ENCODE measurements around the gene ADAMTS2.

ADAMTS2 gene

GRCh38 chr5:179371681-179372680 is 26.7 kb upstream of the ADAMTS2 start:
- DNase-seq (ENCODE audit: low spot score): peak; percentile 79

DNA sequence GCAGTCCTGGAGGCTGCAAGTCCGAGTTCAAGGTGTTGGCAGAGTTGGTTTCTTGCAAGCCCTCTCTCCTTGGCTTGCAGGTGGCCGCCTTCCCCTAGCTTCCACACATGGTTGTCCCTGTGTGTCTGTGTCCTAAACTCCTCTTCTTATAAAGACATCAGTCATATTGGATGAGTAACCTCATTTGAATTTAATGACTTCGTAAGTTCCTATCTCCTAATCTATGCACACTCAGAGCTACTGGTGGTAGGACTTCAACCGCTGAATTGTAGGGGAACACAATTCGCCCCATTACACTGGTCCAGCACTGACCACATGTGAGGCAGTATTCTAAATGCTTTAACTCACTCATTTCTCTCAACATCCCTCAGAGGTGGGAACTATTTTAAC is 25.9 kb upstream of the ADAMTS2 start:
- DNase-seq (ENCODE audit: low spot score): no peak

- no peak for DNase-seq (ENCODE audit: low spot score)
These were observed 25.3 kb upstream of the ADAMTS2 start for GRCh38 chr5:179370490-179371120.

- DNase-seq (ENCODE audit: low spot score): no peak
These were observed 24.2 kb upstream of the ADAMTS2 start for GRCh38 chr5:179369530-179369884.

- DNase-seq (ENCODE audit: low spot score): no peak
These were observed 23.7 kb upstream of the ADAMTS2 start for GRCh38 chr5:179368806-179369529.

DNA sequence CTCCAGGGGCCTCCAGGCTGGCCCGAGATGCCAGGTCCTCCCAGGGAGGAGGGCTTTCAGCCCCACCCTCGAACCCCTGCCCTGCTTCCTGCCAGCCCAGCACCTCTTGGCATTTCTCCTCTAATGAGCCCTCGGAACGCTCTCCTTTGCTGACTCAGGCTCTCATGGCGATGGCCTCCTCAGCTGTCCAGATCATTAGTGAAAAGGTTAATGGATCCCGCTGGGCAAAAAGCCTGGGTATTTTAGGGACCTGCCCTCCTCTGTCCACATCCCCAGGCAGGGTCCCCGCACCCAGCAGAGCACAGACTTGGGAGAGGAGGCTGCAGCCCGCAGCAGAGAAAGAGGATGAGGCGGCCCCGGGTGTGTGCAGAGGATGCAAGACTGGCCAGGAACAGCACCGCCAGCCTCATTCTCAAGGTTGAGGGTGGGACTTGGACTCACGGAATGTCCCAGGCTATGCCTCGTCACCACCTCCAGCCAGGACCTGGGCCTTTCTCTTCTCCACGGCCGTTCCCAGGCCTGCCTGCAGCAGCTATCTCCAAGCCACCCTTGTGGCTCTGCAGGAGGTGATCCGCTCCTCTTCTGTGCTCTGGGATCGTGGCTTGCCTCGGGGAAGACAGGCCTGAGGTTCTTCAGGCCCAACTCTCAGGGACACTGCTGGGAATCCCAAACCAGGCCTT is 23.0 kb upstream of the ADAMTS2 start:
- no peak for DNase-seq (ENCODE audit: low spot score)

DNA sequence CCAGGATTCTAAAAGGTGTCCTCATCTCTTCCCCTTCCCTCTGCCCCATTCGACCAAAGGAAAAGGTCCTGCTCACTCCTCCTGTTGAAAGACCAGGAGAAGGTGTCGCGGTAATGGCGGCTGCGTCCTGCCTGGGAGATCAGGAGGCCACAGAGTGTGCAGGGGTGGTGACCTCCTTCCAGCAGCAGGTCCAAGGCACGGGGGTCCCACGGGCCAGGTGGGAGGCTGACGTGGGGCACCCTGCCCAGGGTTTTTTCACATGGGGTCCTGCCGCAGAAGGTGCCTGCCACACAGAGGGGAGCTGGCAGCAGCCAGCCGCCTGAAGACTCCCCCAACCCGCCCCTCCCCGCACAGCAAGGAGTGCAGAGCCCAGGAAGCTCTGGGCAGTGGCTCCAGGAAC is 22.2 kb upstream of the ADAMTS2 start:
- no peak for DNase-seq (ENCODE audit: low spot score)

DNA sequence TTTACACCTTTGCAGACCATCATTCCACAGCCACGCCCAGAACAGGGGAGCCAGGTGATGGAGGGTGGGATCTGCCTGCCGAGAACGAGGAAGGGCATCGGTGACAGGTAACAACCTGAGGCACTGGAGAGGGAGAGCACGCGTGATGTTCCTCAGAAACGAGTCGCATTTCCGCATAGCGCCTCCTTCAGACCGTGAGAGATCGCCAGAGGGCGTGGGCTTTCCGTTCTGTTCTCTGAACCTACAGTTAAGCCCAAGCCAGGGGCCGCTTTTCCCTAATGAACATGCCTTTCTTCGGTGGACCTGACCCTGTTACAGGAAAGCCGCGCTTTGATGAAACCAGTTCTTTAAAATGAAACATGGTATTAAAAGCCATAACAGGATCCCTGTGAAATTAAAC is 17.1 kb upstream of the ADAMTS2 start:
- no peak for DNase-seq (ENCODE audit: low spot score)

DNA sequence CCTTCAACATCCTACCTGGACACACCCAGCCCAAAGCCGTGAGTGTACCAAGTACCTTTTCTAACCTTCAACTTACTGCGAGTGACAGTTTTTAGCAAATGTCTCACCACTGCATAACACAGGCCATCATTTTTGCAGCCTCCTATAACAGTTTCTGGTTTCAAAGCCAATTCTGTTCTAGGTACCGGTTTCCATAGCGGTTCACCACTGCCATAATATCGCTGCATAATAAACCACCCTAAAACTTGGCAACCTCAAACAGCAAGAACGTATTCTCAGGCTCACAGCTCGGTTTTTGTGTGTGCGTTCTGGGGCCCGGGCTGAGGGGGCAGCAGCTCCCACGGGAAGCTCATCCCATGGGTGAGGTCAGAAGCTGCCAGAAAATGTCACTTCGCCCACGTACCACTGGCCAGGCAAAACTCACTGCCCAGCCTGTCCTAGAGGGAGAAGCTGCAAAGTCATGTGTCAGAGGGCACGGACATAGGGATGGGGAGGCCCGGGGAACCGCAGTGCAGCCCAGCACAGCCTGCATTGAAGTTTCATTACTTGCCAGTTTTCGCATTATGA is 15.9 kb upstream of the ADAMTS2 start:
- DNase-seq (ENCODE audit: low spot score): no peak

DNA sequence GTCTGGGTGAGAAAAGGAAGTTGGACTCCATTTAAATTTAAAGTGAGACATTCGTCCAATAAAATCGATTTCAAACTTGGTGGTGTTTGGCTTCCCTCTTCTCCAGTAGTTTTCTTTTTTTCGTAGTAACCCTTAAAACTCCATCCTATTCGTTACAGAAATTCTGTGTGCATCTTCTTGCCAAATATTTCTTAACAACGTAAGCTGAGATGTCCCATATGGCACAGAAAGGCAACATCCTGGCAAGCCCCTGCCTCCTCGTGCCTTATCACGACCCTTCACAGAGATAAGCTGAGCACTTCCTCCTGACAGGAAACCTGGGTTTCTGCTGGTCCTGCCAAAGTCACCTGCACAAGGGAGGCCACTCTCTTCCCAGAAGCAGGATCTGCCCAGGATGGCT is 11.8 kb upstream of the ADAMTS2 start:
- DNase-seq (ENCODE audit: low spot score): no peak

DNA sequence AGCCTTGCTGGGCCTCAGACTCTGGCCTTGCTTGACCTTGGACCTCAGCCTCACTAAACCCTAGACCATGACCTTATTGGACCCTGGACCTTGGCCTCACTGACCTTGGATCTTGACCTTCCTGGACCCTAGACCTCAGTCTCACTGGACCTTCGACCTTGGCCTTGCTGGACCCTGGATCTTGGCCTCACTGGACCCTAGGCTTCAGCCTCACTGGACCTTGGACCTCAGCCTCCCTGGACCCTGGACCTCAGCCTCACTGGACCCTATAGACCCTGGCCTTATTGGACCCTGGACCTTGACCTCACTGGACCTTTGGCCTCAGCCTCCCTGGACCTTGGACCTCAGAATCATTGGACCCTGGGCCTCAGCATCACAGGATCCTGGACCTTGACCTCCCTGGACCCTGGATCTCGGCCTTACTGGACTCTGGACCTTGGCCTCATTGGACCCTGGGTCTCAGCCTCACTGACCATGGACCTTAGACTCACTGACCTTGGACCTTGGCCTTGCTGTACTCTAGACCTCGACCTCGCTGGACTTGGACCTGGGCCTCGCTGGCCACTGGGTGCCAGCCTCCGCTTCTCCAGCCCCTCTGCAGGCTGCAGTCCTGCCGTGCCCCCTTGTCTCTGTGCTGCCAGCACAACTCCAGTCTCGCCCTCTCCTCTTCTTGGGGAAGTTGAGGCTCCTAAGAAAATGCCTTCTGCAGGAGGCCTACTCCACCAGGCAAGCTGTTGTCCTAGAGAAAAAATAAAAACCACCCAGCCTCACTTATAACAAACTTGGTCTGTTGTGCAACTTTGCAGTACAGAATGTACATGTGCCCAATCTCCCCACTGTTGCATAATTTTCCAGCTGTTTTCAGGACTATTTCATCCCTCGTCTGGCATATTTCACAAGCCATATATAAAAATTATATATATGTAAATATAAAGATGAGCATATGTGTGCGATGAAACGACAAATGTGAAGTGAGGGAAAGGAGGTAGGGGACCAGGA is 11.0 kb upstream of the ADAMTS2 start:
- no peak for DNase-seq (ENCODE audit: low spot score)

GRCh38 chr5:179354305-179354882 is 9.1 kb upstream of the ADAMTS2 start:
- no peak for DNase-seq (ENCODE audit: low spot score)

- DNase-seq (ENCODE audit: low spot score): no peak
These were observed 3.6 kb upstream of the ADAMTS2 start for GRCh38 chr5:179348843-179349242.

- no peak for DNase-seq (ENCODE audit: low spot score)
These were observed 2.8 kb upstream of the ADAMTS2 start for GRCh38 chr5:179348011-179348530.

DNA sequence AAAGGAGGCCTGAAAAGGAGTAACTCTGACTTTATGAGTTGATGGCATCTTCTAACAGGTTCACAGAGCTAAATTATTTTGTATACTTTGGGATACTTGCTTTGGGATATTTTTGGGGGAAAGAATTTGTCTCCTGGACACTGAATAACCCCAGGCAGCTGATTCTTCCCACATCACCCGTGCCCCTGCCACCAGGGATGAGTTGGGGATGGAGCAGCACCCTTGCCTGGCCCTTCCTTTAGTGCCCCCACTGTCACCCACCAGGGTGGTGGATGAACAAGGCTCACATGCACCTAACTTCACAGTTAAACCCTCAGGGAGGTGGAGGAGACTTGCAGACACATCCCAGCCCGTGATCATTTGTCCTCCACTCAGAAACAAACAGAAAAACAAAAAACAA is 2.3 kb upstream of the ADAMTS2 start:
- no peak for DNase-seq (ENCODE audit: low spot score)

- no peak for DNase-seq (ENCODE audit: low spot score)
These were observed 1.6 kb upstream of the ADAMTS2 start for GRCh38 chr5:179346875-179347274.

- no peak for DNase-seq (ENCODE audit: low spot score)
These were observed 1.1 kb upstream of the ADAMTS2 start for GRCh38 chr5:179346401-179346800.

GRCh38 chr5:179345183-179345432 is 153 bp downstream of the ADAMTS2 start:
- DNase-seq (ENCODE audit: low spot score): no peak

GRCh38 chr5:179344431-179345182 is 654 bp downstream of the ADAMTS2 start:
- peak; percentile 77 for DNase-seq (ENCODE audit: low spot score)

Data from D341Med (cell line).